Activated B cell treated with CpG ODN at 0.5 μM for 24 hours (primary cell): Measurements from ENCODE around the gene RFNG. TPM values are rescaled to one million over a fixed set of nuclear protein-coding genes. Genes with fewer than 3 reads are reported as not detected.

ENCODE experiments used
- ATAC-seq: fragments of 200-7000 bp; cut with Tn5 transposase; one replicate; pipeline ENCODE4 v1.10.0; 2021; ENCODE audit warnings: low read depth, mild to moderate bottlenecking, moderate library complexity
- CTCF ChIA-PET: fragments of 350-600 bp; sonication (Branson Sonifier 250); formaldehyde crosslinking; loops from one replicate; lab custom pipeline; 2021; ENCODE audit warnings: antibody characterized with exemption; lab: Charles Lee
- POLR2A ChIA-PET: fragments of 350-600 bp; sonication (Branson Sonifier 250); formaldehyde crosslinking; loops from one replicate; lab custom pipeline; 2021; ENCODE audit warnings: antibody characterized with exemption; lab: Charles Lee
- DNase-seq: peaks from one replicate; pipeline ENCODE4 v3.0.0; 2022
- H3K27ac Mint-ChIP-seq: one replicate; pipeline ENCODE4 v1.8.0; 2020; ENCODE audit warnings: mixed read lengths
- H3K27me3 Mint-ChIP-seq: one replicate; pipeline ENCODE4 v1.8.0; 2021; ENCODE audit warnings: mixed read lengths
- H3K36me3 Mint-ChIP-seq: one replicate; pipeline ENCODE4 v1.8.0; 2021; ENCODE audit warnings: low read depth, mixed read lengths
- H3K4me1 Mint-ChIP-seq: one replicate; pipeline ENCODE4 v1.8.0; 2021; ENCODE audit warnings: mixed read lengths
- H3K4me3 Mint-ChIP-seq: one replicate; pipeline ENCODE4 v1.8.0; 2020; ENCODE audit warnings: mild to moderate bottlenecking, mixed read lengths
- H3K9me3 Mint-ChIP-seq: one replicate; pipeline ENCODE4 v1.8.0; 2020; ENCODE audit warnings: mixed read lengths
- intact Hi-C: fragments of 100-400 bp; cut with micrococcal nuclease; formaldehyde crosslinking; loops from one replicate; pipeline ENCODE4 v1.15.1; 2024
- total RNA-seq: library from RNA; stranded (reverse); gene quantifications from 2 replicates; pipeline ENCODE4 v1.2.3, GENCODE V29; 2022
- TF ChIP-seq, protein P1 (sequence below): fragments of 200-600 bp; IDR thresholded peaks from one replicate; pipeline ENCODE4 v1.8.0; 2022; ENCODE audit warnings: antibody characterized with exemption, mild to moderate bottlenecking

RFNG gene
- total RNA-seq, 1 donor from 2014 or later, result 18.7 TPM

DNA sequence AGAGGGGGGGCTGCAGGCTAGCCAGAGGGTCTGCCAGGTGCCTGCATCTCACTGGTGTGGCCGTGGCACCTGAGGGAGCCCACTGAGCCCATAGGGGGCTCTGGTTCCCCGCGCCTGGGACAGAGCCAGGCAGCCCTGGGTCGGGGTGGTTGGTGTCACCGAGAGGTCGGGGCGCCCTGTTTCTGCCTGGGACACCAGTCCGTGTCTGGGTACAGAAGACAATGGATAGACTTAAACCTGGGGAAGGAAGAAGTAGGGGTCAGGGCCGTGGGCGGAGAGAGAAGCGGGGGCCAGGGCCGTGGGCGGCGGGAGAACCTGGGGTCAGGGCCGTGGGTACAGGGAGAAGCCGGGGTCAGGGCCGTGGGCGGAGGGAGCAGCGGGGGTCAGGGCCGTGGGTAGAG, 3.0 kb downstream of the RFNG start:
- no peaks in the 10 kb centered on the region for H3K9me3 Mint-ChIP-seq
- no peak for DNase-seq

DNA sequence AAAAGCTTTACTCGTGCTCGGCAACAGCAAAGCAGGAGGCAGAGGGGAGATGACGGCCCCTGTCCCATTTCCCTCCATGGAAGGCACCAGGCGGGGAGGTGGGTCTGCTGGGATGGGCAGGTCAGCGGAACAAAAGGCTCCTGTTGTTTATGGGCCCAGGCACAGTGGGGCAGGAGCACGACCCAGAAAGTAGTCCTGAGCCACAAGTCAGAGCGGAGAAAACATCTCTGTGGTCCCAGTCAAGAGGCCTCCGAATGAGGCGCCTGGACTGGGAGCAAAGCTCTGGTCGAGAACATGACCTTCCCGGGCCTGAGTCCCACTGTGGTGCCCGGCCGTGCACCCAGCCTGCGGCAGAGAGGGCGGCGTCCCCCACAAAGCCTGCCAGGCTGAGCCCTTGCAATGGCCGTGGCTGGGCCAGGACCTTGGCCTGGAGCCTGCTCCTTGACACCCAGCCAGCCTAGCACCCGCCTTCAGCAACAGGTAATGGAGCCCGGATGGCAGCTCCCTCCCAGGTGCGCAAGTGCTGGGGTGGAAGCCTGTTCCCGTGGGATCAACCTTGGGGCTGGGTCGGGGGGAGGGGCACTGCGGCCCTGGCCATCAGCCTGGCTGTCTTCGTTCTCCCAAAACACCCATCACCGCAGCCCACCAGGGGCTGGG, 3.6 kb downstream of the RFNG start:
- Mint-ChIP-seq H3K27me3 (no peaks in the 10 kb centered on the region), H3K4me3 (peak overlapping the region; percentile 32), H3K27ac (no peak overlapping the region), H3K36me3 (peaks cover 14% of the 10 kb centered on the region), H3K9me3 (no peaks in the 10 kb centered on the region), H3K4me1 (peaks cover 12% of the 10 kb centered on the region)
- ATAC-seq (no peak), DNase-seq (no peak)
- intact Hi-C loops, result no loop called here
- ChIA-PET CTCF (interaction anchor here (1.3 kb wide), 1 partner anchor 10 kb away, joined by 4 read pairs; the partner anchor contains the start of gene DCXR), POLR2A (no interaction called here)
- TF ChIP-seq, protein P1, sequence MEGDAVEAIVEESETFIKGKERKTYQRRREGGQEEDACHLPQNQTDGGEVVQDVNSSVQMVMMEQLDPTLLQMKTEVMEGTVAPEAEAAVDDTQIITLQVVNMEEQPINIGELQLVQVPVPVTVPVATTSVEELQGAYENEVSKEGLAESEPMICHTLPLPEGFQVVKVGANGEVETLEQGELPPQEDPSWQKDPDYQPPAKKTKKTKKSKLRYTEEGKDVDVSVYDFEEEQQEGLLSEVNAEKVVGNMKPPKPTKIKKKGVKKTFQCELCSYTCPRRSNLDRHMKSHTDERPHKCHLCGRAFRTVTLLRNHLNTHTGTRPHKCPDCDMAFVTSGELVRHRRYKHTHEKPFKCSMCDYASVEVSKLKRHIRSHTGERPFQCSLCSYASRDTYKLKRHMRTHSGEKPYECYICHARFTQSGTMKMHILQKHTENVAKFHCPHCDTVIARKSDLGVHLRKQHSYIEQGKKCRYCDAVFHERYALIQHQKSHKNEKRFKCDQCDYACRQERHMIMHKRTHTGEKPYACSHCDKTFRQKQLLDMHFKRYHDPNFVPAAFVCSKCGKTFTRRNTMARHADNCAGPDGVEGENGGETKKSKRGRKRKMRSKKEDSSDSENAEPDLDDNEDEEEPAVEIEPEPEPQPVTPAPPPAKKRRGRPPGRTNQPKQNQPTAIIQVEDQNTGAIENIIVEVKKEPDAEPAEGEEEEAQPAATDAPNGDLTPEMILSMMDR, result no peak

More for the DNA sequence above, 3.0 kb downstream of the RFNG start:
- intact Hi-C loops, result no loop called here
- Mint-ChIP-seq H3K27ac (no peak overlapping the region), H3K4me1 (peaks cover 17% of the 10 kb centered on the region), H3K27me3 (no peaks in the 10 kb centered on the region), H3K4me3 (no peak overlapping the region), H3K36me3 (peaks cover 15% of the 10 kb centered on the region)
- TF ChIP-seq, protein P1, result no peak
- no peak for ATAC-seq
- POLR2A ChIA-PET, result no interaction called here
- CTCF ChIA-PET, result no interaction called here

DNA sequence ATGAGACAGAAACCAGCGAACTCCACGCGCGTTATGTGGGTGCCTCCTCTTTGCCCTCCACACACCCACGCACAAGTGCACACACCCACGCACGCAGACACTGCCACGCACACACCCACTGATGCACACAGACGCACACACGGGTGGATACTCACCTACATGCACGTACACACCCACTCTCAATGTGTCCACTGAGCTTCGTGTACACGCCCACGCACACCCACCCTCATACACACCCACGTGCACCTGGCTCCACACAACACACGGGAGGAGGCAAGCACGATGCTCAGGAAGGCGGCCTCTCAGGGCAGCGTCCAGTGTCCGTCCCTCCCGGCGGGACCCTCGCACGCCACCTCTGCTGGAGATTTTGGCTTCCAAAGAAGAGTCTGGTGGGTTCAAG, 4.2 kb downstream of the RFNG start:
- Mint-ChIP-seq H3K4me3 (peak overlapping the region; percentile 32), H3K4me1 (peaks cover 8% of the 10 kb centered on the region), H3K27ac (no peak overlapping the region), H3K36me3 (peaks cover 14% of the 10 kb centered on the region), H3K9me3 (no peaks in the 10 kb centered on the region), H3K27me3 (no peaks in the 10 kb centered on the region)
- ATAC-seq (no peak), DNase-seq (no peak)
- CTCF ChIA-PET, result interaction anchor here (1.3 kb wide), 1 partner anchor 10 kb away, joined by 4 read pairs; the partner anchor contains the start of gene DCXR
- POLR2A ChIA-PET, result no interaction called here
- intact Hi-C loops, result no loop called here
- TF ChIP-seq, protein P1, result no peak

DNA sequence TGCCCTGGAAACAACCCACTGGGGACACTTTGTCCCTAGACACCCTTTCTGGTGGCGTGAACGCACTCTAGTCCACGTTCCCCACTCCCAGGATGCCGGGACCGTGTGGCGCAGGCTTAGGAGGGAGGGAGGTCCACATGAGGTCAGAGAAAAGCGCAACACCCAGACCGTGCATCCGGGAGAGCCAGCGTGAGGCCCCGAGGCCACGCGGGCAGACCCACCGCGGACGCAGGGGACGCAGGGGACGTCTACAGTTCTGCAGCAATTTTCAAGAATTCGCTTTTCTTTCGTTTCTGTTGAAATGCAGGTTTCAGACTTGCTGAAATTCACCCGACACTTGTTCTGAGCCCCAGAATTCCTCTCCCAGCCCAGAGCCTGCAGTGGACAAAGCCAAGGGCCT, 4.7 kb downstream of the RFNG start:
- DNase-seq, result no peak
- Mint-ChIP-seq H3K9me3 (no peaks in the 10 kb centered on the region), H3K4me1 (peaks cover 8% of the 10 kb centered on the region), H3K4me3 (no peak overlapping the region), H3K36me3 (peaks cover 14% of the 10 kb centered on the region), H3K27ac (no peak overlapping the region), H3K27me3 (no peaks in the 10 kb centered on the region)
- intact Hi-C loops, result no loop called here
- ATAC-seq, result no peak
- POLR2A ChIA-PET, result no interaction called here
- TF ChIP-seq, protein P1, result no peak
- CTCF ChIA-PET, result interaction anchor here (1.3 kb wide), 1 partner anchor 9 kb away, joined by 4 read pairs; the partner anchor contains the start of gene DCXR

DNA sequence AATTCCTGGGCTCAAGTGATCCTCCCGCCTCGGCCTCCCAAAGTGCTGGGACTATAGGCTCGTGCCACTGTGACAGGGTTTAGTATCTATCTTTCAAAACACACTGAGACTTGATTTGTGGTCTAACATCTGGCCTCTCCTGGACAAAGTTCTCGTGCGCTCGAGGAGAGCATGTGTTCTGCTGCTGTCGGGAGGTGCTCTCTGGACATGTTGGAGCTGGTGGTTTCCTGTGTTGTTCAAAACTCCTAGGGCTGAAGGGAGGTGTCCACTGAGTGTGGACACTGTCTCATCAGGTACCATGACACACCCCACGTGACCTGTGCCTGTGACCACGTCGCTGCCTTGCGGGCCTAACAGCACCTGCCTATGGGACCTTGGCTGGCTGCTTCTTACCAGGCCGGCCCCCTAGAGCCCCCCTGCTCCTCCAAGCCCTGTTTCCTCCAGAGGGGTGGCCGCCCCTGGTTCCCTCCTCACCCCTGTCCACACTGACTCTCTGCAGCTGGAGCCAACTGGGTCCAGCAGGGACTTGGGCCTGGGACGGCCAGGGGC, 5.6 kb downstream of the RFNG start:
- CTCF ChIA-PET, result no interaction called here
- intact Hi-C loops, result no loop called here
- peaks cover 14% of the 10 kb centered on the region for H3K36me3 Mint-ChIP-seq
- H3K27me3 Mint-ChIP-seq, result no peaks in the 10 kb centered on the region
- DNase-seq (no peak), ATAC-seq (no peak)
- no peak overlapping the region for H3K4me3 Mint-ChIP-seq
- H3K9me3 Mint-ChIP-seq, result no peaks in the 10 kb centered on the region
- peaks cover 8% of the 10 kb centered on the region for H3K4me1 Mint-ChIP-seq
- TF ChIP-seq, protein P1, result no peak
- POLR2A ChIA-PET, result no interaction called here
- no peak overlapping the region for H3K27ac Mint-ChIP-seq
